M059J (cell line): ENCODE data around the gene CROCC2. TPM values are rescaled to one million over a fixed set of nuclear protein-coding genes. Genes with fewer than 3 reads are reported as not detected.

Source experiments
- DNase-seq: peaks from one replicate; pipeline ENCODE4 v3.0.0-alpha.2; 2012; ENCODE audit warnings: low read depth
- total RNA-seq: library from RNA; depleted of rRNA; stranded (reverse); fragments of >200 nt; shearing (Covaris generic); gene quantifications from 2 replicates; pipeline ENCODE4 v1.2.3, GENCODE V29; 2014

CROCC2 gene
- total RNA-seq, 1 experiment from 2014 or later, result not detected

- peak; percentile 14 for DNase-seq
Measured at GRCh38 chr2:240988146-240988545, 82.0 kb downstream of the CROCC2 start.

GRCh38 chr2:240988571-240989271 is 82.6 kb downstream of the CROCC2 start:
- no peak for DNase-seq

GRCh38 chr2:240989451-240990265 is 83.5 kb downstream of the CROCC2 start:
- peak; percentile 11 for DNase-seq

GRCh38 chr2:240990266-240990529 is 84.1 kb downstream of the CROCC2 start:
- DNase-seq, result no peak

GRCh38 chr2:240990726-240991377 is 84.7 kb downstream of the CROCC2 start:
- DNase-seq, result no peak

- DNase-seq, result peak; percentile 96
Measured at GRCh38 chr2:240991378-240992263, 85.5 kb downstream of the CROCC2 start.

GRCh38 chr2:240992572-240993291 is 86.6 kb downstream of the CROCC2 start:
- no peak for DNase-seq

- no peak for DNase-seq
Measured at GRCh38 chr2:240993446-240994170, 87.5 kb downstream of the CROCC2 start.

- no peak for DNase-seq
Measured at GRCh38 chr2:240994171-240994896, 88.2 kb downstream of the CROCC2 start.

GRCh38 chr2:240995041-240996021 is 89.2 kb downstream of the CROCC2 start:
- no peak for DNase-seq

- DNase-seq, result no peak
Measured at GRCh38 chr2:240996161-240996833, 90.2 kb downstream of the CROCC2 start.

GRCh38 chr2:240996834-240997140 is 90.7 kb downstream of the CROCC2 start:
- no peak for DNase-seq

- DNase-seq, result no peak
Measured at GRCh38 chr2:240997141-240997855, 91.2 kb downstream of the CROCC2 start.

- DNase-seq, result peak; percentile 53
Measured at GRCh38 chr2:240997856-240998705, 91.9 kb downstream of the CROCC2 start, which contains the start of gene SNED1. TSS of gene SNED1 (plus strand) at chr2:240998618. CDS start at chr2:240998838, 220 bp downstream.

- DNase-seq, result no peak
Measured at GRCh38 chr2:240998706-240998994, 92.5 kb downstream of the CROCC2 start.

GRCh38 chr2:240998995-240999791 is 93.1 kb downstream of the CROCC2 start:
- no peak for DNase-seq
